ENCODE results near the gene MARCHF2.

The MARCHF2 gene

DNA sequence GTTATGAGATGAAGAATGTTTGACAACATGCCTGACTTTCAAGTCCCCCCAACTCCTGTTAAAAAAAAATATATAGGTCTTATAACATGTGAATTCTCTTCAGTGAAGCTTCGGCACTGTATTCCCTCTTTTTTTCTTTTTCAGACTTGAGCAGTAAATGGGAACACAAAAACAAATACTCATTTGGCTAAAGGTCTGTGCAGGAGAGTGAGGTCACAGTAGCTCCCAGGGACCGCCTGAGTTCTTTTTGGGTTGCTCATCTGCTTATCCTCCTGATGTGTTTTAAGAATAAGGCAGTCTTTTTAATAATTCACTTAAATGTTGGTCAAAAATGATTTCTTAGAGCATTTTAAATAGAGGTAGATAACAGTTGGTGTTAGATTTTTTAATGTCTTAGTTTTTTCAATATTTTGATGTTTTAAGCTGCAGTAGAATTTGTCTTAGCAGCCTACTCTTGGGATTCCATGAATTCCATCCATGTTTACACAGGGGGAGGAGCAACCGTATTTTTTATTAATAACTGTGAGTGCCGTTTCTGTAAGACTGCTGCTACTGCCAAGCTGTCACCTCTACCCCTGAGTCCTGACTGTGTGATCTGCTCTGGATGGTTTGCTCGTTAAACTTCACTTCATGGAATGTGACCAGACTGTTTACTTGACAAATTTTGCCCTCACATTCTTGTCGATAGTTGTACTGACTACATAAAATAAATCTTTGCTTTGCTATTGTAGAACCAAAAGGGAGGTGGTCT lies 46.6 kb downstream of the MARCHF2 start:
- H3K4me1 ChIP-seq (ENCODE audit: insufficient read depth, low read length, severe bottlenecking) = peaks cover 14% of the 10 kb centered on the region

DNA sequence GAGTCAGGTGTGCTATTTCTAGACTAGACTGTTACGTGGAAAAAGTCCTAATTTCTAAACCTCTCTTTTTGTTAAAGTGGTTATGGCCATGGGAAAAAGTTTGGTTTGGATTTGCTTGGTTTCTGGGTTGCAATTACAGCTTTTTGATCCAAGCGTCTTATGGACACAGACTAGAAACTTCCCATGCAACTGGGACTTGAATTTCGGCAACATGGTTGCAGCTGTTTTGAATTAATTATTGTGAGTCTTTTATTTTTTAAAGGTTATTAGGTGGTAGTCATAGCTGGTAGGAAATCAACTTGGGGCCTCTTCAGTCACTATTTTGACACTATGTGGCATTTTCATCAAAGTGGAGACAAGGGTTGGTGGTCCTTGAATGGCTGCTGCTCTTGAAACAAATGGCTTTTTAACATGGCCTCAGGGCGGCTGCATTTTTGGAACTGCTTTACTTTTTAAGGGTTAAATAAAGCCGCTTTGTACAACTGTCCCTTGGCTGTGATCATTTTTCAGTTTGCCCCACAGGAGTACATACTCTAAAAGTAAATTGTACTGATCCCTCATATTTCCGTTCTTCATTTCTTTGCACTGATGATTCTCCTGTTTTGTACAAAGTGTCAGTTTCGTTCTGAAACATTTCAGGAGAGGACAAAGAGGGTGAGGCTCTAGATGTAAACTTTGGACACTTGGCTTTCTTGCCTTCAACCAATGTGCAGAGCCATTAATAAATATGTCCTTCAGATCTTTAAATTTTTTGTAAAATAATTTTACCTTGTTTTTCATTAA lies 47.6 kb downstream of the MARCHF2 start:
- Histone ChIP-seq H3K9me3 (ENCODE audit: low read length) (no peaks in the 10 kb centered on the region), H3K4me2 (ENCODE audit: low read length) (no peak overlapping the region), H3K27me3 (ENCODE audit: insufficient read depth, low read length) (no peaks in the 10 kb centered on the region), H3K79me2 (ENCODE audit: insufficient read depth, low read length) (peaks cover 81% of the 10 kb centered on the region), H2AFZ (ENCODE audit: low read length) (no peak overlapping the region), H3K4me1 (ENCODE audit: insufficient read depth, low read length, severe bottlenecking) (peaks cover 14% of the 10 kb centered on the region), H3K36me3 (ENCODE audit: insufficient read depth, low read length) (peaks cover 100% of the 10 kb centered on the region), H3K27ac (ENCODE audit: low read depth, low read length, poor library complexity, severe bottlenecking) (no peak overlapping the region), H3F3A (ENCODE audit: insufficient read depth, low read length) (no peaks in the 10 kb centered on the region), H3K4me3 (ENCODE audit: low read depth, low read length, poor library complexity, severe bottlenecking) (no peak overlapping the region), H4K20me1 (ENCODE audit: insufficient read depth, low read length) (peaks cover 3% of the 10 kb centered on the region; the same call in 1 of the 2 replicates), H3K9me2 (ENCODE audit: low read depth, low read length) (no peaks in the 10 kb centered on the region), H3K9ac (ENCODE audit: low read length) (no peak overlapping the region)
- TF ChIP-seq, protein P1, sequence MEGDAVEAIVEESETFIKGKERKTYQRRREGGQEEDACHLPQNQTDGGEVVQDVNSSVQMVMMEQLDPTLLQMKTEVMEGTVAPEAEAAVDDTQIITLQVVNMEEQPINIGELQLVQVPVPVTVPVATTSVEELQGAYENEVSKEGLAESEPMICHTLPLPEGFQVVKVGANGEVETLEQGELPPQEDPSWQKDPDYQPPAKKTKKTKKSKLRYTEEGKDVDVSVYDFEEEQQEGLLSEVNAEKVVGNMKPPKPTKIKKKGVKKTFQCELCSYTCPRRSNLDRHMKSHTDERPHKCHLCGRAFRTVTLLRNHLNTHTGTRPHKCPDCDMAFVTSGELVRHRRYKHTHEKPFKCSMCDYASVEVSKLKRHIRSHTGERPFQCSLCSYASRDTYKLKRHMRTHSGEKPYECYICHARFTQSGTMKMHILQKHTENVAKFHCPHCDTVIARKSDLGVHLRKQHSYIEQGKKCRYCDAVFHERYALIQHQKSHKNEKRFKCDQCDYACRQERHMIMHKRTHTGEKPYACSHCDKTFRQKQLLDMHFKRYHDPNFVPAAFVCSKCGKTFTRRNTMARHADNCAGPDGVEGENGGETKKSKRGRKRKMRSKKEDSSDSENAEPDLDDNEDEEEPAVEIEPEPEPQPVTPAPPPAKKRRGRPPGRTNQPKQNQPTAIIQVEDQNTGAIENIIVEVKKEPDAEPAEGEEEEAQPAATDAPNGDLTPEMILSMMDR (IDR thresholded peaks at IDR 0.05; ENCODE audit: low read length) = no peak
- no peak for TF ChIP-seq EZH2 (IDR thresholded peaks at IDR 0.05; ENCODE audit: borderline replicate concordance, low read length)

More for the DNA sequence above, 46.6 kb downstream of the MARCHF2 start:
- no peaks in the 10 kb centered on the region for H3K9me2 ChIP-seq (ENCODE audit: low read depth, low read length)
- H3K9ac ChIP-seq (ENCODE audit: low read length) = no peak overlapping the region
- H4K20me1 ChIP-seq (ENCODE audit: insufficient read depth, low read length) = peaks cover 3% of the 10 kb centered on the region; the same call in 1 of the 2 replicates
- TF ChIP-seq, protein P1 (IDR thresholded peaks at IDR 0.05; ENCODE audit: low read length) = no peak
- no peak for TF ChIP-seq EZH2 (IDR thresholded peaks at IDR 0.05; ENCODE audit: borderline replicate concordance, low read length)
- no peaks in the 10 kb centered on the region for H3F3A ChIP-seq (ENCODE audit: insufficient read depth, low read length)
- peaks cover 91% of the 10 kb centered on the region for H3K79me2 ChIP-seq (ENCODE audit: insufficient read depth, low read length)
- no peak overlapping the region for H2AFZ ChIP-seq (ENCODE audit: low read length)
- peaks cover 100% of the 10 kb centered on the region for H3K36me3 ChIP-seq (ENCODE audit: insufficient read depth, low read length)
- H3K27me3 ChIP-seq (ENCODE audit: insufficient read depth, low read length) = no peaks in the 10 kb centered on the region
- no peak overlapping the region for H3K4me3 ChIP-seq (ENCODE audit: low read depth, low read length, poor library complexity, severe bottlenecking)
- no peaks in the 10 kb centered on the region for H3K9me3 ChIP-seq (ENCODE audit: low read length)
- no peak overlapping the region for H3K27ac ChIP-seq (ENCODE audit: low read depth, low read length, poor library complexity, severe bottlenecking)
- H3K4me2 ChIP-seq (ENCODE audit: low read length) = no peak overlapping the region

DNA sequence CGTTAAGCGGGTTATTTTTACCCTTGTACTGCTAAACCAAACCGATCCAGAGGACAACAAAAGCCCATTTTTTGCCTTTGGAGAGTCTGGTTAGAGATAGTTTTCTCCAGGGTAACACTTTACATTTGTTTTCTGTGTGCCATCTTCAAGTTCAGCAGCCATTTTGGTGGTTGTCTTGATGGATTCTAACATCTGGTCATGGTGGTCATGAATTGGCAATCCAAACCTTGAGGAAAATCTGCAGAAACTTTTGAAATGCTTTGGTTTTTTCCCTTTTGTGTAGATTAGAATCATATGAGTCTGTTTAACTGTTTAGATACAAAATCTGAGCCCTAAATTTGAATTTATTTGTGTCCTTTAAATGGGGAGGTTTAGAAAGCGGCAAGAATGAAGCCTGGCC lies 48.3 kb downstream of the MARCHF2 start:
- Histone ChIP-seq H3F3A (ENCODE audit: insufficient read depth, low read length) (no peaks in the 10 kb centered on the region), H3K4me1 (ENCODE audit: insufficient read depth, low read length, severe bottlenecking) (peaks cover 14% of the 10 kb centered on the region), H2AFZ (ENCODE audit: low read length) (no peak overlapping the region), H3K27me3 (ENCODE audit: insufficient read depth, low read length) (no peaks in the 10 kb centered on the region), H3K36me3 (ENCODE audit: insufficient read depth, low read length) (peaks cover 100% of the 10 kb centered on the region), H4K20me1 (ENCODE audit: insufficient read depth, low read length) (peaks cover 3% of the 10 kb centered on the region; the same call in 1 of the 2 replicates), H3K4me2 (ENCODE audit: low read length) (no peak overlapping the region), H3K9ac (ENCODE audit: low read length) (no peak overlapping the region), H3K9me2 (ENCODE audit: low read depth, low read length) (no peaks in the 10 kb centered on the region), H3K27ac (ENCODE audit: low read depth, low read length, poor library complexity, severe bottlenecking) (no peak overlapping the region), H3K4me3 (ENCODE audit: low read depth, low read length, poor library complexity, severe bottlenecking) (no peak overlapping the region), H3K9me3 (ENCODE audit: low read length) (no peaks in the 10 kb centered on the region), H3K79me2 (ENCODE audit: insufficient read depth, low read length) (peaks cover 75% of the 10 kb centered on the region)
- TF ChIP-seq EZH2 (IDR thresholded peaks at IDR 0.05; ENCODE audit: borderline replicate concordance, low read length) = no peak
- TF ChIP-seq, protein P1 (IDR thresholded peaks at IDR 0.05; ENCODE audit: low read length) = no peak
